Endothelial cell (in vitro differentiated cells): ENCODE results near the gene KCNQ1. TPM values are rescaled to one million over a fixed set of nuclear protein-coding genes. Genes with fewer than 3 reads are reported as not detected.

Experiments used
- DNase-seq: peaks from one replicate; pipeline ENCODE4 v3.0.0; 2021; ENCODE audit warnings: low spot score
- H3K27ac Mint-ChIP-seq: one replicate; pipeline ENCODE4 v1.8.0; 2021; ENCODE audit warnings: mixed read lengths, inconsistent platforms; ENCODE audit not compliant: unreplicated experiment
- H3K27me3 Mint-ChIP-seq: one replicate; pipeline ENCODE4 v1.8.0; 2021; ENCODE audit warnings: mild to moderate bottlenecking, moderate library complexity, mixed read lengths, inconsistent platforms; ENCODE audit not compliant: unreplicated experiment
- H3K36me3 Mint-ChIP-seq: one replicate; pipeline ENCODE4 v1.8.0; 2021; ENCODE audit warnings: mild to moderate bottlenecking, low read depth, mixed read lengths, inconsistent platforms; ENCODE audit not compliant: unreplicated experiment
- H3K4me1 Mint-ChIP-seq: one replicate; pipeline ENCODE4 v1.8.0; 2021; ENCODE audit warnings: mild to moderate bottlenecking, mixed read lengths, inconsistent platforms; ENCODE audit not compliant: unreplicated experiment
- H3K4me3 Mint-ChIP-seq: one replicate; pipeline ENCODE4 v1.8.0; 2021; ENCODE audit warnings: mild to moderate bottlenecking, mixed read lengths, inconsistent platforms; ENCODE audit not compliant: unreplicated experiment
- H3K9me3 Mint-ChIP-seq: one replicate; pipeline ENCODE4 v1.8.0; 2021; ENCODE audit warnings: mixed read lengths, inconsistent platforms; ENCODE audit not compliant: unreplicated experiment
- CTCF ChIP-seq: fragments of 200-600 bp; sonication (generic); IDR thresholded peaks from one replicate; pipeline ENCODE4 v1.5.0; 2021; ENCODE audit warnings: antibody characterized with exemption; ENCODE audit not compliant: unreplicated experiment
- total RNA-seq: library from RNA; stranded (reverse); fragmentation: NEBNext Ultra II Directional; extraction: Animal tissue kit (Norgen Biotek cat#: 25700); gene quantifications from one replicate; pipeline ENCODE4 v1.2.1, GENCODE V29; 2021; ENCODE audit not compliant: unreplicated experiment

KCNQ1 gene
- total RNA-seq, 1 donor from 2014 or later, result 35.3 TPM

- no peak for TF ChIP-seq CTCF
- DNase-seq, result no peak
- no peak overlapping the region for H3K27ac Mint-ChIP-seq
- no peaks in the 10 kb centered on the region for H3K9me3 Mint-ChIP-seq
- H3K4me3 Mint-ChIP-seq, result no peak overlapping the region
- H3K36me3 Mint-ChIP-seq, result no peaks in the 10 kb centered on the region
- H3K4me1 Mint-ChIP-seq, result no peaks in the 10 kb centered on the region
- H3K27me3 Mint-ChIP-seq, result peaks cover 8% of the 10 kb centered on the region
These were observed 10.1 kb upstream of the KCNQ1 start for GRCh38 chr11:2434506-2435255.

- no peaks in the 10 kb centered on the region for H3K9me3 Mint-ChIP-seq
- no peaks in the 10 kb centered on the region for H3K36me3 Mint-ChIP-seq
These were observed 9.4 kb upstream of the KCNQ1 start for GRCh38 chr11:2435288-2436012.

GRCh38 chr11:2436013-2436520 lies 8.7 kb upstream of the KCNQ1 start:
- Mint-ChIP-seq H3K36me3 (no peaks in the 10 kb centered on the region), H3K9me3 (no peaks in the 10 kb centered on the region), H3K27me3 (peaks cover 8% of the 10 kb centered on the region), H3K4me3 (no peak overlapping the region), H3K4me1 (no peaks in the 10 kb centered on the region), H3K27ac (no peak overlapping the region)
- no peak for DNase-seq
- TF ChIP-seq CTCF, result no peak

More at GRCh38 chr11:2435288-2436012, 9.4 kb upstream of the KCNQ1 start:
- DNase-seq, result no peak
- H3K27ac Mint-ChIP-seq, result no peak overlapping the region
- H3K4me1 Mint-ChIP-seq, result no peaks in the 10 kb centered on the region
- no peak overlapping the region for H3K4me3 Mint-ChIP-seq
- TF ChIP-seq CTCF, result no peak
- peaks cover 8% of the 10 kb centered on the region for H3K27me3 Mint-ChIP-seq

- no peak overlapping the region for H3K4me3 Mint-ChIP-seq
- no peak for TF ChIP-seq CTCF
- no peaks in the 10 kb centered on the region for H3K4me1 Mint-ChIP-seq
- no peak overlapping the region for H3K27ac Mint-ChIP-seq
- no peak for DNase-seq
- no peaks in the 10 kb centered on the region for H3K36me3 Mint-ChIP-seq
- H3K9me3 Mint-ChIP-seq, result no peaks in the 10 kb centered on the region
- H3K27me3 Mint-ChIP-seq, result peaks cover 8% of the 10 kb centered on the region
These were observed 8.2 kb upstream of the KCNQ1 start for GRCh38 chr11:2436521-2437031.
